ES-I3 (cell line): ENCODE results near the gene SAMD11.

Experiments
- H3K36me3 ChIP-seq: 2 replicates; pipeline ENCODE4 v1.6.1; 2013; ENCODE audit warnings: mild to moderate bottlenecking, low read length, control low read depth, moderate library complexity; ENCODE audit not compliant: insufficient read depth
- H3K4me1 ChIP-seq: 2 replicates; pipeline ENCODE4 v1.6.1; 2013; ENCODE audit warnings: mild to moderate bottlenecking, control low read depth, low read length; ENCODE audit not compliant: insufficient read depth
- H3K9ac ChIP-seq: 2 replicates; pipeline ENCODE4 v1.6.1; 2013; ENCODE audit warnings: low read depth, mild to moderate bottlenecking, low read length, moderate library complexity
- H3K9me3 ChIP-seq: 2 replicates; pipeline ENCODE4 v1.6.1; 2013; ENCODE audit warnings: mild to moderate bottlenecking, low read length, moderate library complexity; ENCODE audit not compliant: control insufficient read depth, insufficient read depth

The SAMD11 gene

DNA sequence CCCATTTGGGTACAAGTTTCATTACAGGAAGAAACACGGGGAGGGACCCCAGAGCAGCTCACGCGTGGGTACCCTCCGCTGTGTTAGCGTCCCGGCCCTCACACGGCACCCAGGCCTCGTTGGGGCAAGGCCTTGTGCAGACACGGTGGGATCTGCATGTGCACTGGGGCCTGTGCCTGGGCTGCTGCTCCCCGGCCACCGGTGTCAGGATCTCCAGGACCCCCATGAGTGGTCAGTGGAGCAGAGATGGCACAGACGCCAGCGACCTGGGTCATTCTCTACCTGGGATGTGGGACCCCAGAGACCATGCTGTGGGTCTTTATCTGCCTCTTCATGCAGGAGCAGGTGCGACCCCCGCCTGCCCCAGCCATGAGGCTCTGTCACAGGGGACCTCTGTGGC is 5.4 kb upstream of the SAMD11 start:
- Histone ChIP-seq H3K4me1 (peaks cover 10% of the 10 kb centered on the region; the same call in 1 of the 2 replicates), H3K9me3 (no peaks in the 10 kb centered on the region), H3K9ac (no peak overlapping the region), H3K36me3 (no peaks in the 10 kb centered on the region; the same call in 1 of the 2 replicates)

DNA sequence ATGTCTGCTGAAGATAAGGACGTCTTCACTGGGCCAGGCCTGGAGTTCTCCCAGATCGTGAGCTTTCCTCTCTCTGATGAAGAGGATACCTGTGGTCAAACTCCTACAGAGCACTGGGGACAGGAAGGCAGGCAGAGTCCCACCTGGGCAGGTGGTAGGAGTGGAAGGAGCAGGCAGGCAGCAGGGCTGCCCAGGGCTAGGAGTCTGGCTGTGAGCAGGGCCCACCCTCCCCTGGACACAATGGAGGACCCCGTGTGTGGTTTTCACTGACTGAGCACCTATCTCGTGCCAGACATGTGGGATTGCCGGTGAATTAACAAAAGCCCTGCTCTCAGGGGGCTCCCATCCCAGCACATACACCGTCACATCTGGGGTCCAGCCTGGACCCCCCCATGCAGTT is 4.9 kb upstream of the SAMD11 start:
- Histone ChIP-seq H3K9ac (no peak overlapping the region), H3K4me1 (peaks cover 10% of the 10 kb centered on the region; the same call in 1 of the 2 replicates), H3K36me3 (no peaks in the 10 kb centered on the region; the same call in 1 of the 2 replicates), H3K9me3 (no peaks in the 10 kb centered on the region)

DNA sequence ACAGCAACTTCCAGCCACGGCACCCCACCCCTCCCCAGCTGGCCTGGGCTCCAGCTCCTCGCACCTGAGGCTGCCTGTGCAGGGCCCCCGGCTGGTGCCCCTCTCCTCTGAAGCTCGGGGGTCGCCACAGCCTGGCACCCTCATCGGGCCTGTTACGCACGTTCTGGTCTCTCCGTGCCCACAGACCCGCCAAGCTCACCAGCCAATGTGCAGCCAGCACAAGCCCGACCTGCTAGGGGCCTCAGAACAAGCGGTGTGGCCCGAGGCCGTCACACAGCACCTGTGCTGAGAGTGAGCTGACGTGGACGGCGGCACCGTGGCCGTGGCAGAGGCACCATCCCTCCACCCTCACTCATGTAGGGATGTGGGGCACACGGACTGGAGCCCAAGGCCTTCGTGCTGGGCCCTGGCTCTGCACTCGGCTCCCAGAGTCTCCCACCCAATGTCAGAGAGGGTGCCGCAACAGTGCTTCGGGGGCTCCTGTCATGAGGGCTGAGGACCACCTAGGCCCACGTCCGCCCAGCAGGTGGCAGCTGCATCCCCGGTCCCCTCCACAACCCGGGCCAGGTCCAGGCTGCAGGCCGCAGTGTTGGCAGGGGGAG is 4.4 kb upstream of the SAMD11 start:
- H3K36me3 ChIP-seq = no peaks in the 10 kb centered on the region; the same call in 1 of the 2 replicates
- no peaks in the 10 kb centered on the region for H3K9me3 ChIP-seq
- H3K4me1 ChIP-seq = peaks cover 10% of the 10 kb centered on the region; the same call in 1 of the 2 replicates
- H3K9ac ChIP-seq = no peak overlapping the region

DNA sequence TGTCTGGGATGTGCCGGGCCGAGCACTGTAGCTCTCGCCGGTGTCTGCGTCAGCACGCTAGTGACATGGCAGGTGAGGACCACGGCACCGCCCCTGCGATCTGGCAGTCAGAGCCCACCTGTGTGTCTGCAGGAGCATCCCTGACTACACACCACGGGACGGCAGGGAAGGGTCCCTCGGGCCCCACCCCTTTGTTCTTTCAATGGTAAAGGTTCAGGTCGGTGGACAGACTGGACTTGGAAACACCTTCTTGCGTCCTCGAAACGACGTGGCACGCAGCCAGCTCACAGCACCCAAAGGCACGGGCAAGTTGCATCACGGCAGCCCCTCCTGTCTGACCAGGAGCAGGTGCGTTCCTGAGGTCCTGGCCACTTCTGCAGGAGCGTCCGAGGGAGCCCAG is 3.7 kb upstream of the SAMD11 start:
- H3K9ac ChIP-seq = no peak overlapping the region
- no peaks in the 10 kb centered on the region; the same call in 1 of the 2 replicates for H3K36me3 ChIP-seq
- H3K9me3 ChIP-seq = no peaks in the 10 kb centered on the region
- peaks cover 10% of the 10 kb centered on the region; the same call in 1 of the 2 replicates for H3K4me1 ChIP-seq

DNA sequence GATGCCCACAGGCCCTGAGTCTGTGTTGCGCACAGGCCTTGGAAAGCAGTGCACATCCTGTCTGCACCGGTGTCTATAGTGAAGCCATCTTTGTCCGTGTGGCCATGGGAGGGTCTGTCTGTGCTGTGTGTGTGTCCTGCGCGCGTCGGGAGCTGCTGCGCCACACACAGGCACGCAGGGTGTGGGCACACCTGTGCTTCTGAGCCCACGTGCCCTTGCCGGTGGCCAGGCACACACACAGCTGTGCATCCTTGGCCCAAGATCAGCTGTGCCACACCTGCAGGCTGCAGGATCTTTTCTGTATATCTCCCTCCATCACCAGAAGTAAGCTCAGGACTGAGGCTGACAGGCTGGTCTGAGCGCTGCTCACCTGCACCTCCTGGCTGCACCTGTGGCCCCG is 3.2 kb upstream of the SAMD11 start:
- H3K9me3 ChIP-seq = no peaks in the 10 kb centered on the region
- no peaks in the 10 kb centered on the region; the same call in 1 of the 2 replicates for H3K36me3 ChIP-seq
- no peak overlapping the region for H3K9ac ChIP-seq
- H3K4me1 ChIP-seq = peaks cover 10% of the 10 kb centered on the region; the same call in 1 of the 2 replicates

DNA sequence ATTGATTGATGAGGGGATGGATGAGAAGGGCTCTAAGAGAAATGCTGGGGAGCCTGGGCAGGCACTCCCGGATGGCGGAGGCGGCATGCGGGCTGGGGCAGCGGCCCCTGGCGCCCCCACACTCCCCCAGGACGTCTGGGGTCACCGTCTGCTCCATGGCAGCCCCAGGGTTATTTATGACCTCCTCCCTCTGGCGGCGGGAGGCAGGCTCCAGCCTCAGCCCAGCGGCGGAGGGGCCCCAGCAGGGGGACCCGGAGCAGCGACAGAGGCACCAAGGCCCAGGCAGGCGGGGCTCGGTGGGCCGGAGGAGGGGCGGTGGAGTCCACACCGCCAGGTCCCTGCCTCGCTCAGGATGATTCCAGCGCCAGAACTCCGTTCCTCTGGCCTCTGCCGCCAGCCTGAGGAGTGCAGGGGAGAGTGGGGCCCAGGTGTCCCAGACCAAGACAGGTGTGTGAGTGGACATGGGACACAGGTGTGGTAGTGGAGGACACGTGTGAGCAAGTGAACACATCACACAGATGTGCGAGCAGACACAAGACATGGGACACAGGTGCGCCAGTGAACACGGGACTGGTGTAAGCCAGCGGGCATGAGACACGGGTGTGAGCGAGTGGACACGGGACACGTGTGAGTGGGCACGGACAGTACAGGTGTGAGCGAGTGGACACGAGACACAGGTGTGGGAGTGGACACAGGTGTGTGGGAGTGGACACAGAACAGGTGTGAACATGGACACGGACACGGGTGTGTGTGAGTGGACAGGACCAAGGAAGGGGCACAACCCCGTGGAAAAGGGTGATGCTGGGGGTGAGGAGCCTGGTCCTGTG is 2.5 kb upstream of the SAMD11 start:
- Histone ChIP-seq H3K9ac (no peak overlapping the region), H3K9me3 (no peaks in the 10 kb centered on the region), H3K36me3 (no peaks in the 10 kb centered on the region; the same call in 1 of the 2 replicates), H3K4me1 (peaks cover 10% of the 10 kb centered on the region; the same call in 1 of the 2 replicates)

DNA sequence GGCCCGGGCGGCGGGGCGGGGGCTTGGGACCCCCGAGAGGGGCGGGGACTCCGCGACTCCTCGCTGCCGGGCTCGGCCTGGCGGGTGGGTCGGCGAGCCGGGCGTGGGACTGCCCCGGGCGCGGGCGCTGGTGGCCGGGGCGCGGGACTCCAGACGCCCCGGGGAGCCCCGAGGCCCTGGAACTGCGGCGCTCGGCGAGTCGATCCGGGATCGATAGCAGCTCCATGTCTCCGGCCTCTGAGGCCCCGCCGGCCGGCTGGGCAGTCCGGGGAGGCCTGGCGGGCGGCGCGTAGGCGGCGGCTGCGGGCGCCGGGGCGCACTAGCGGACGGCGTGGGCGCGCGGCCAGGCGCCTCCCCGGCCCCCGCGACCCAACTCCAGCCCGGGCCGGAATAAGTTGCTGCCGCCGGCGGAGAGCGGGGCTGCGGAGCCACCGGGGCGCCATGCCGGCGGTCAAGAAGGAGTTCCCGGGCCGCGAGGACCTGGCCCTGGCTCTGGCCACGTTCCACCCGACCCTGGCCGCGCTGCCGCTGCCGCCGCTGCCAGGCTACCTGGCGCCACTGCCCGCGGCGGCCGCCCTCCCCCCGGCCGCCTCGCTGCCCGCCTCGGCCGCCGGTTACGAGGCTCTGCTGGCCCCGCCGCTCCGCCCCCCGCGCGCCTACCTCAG is 400 bp downstream of the SAMD11 start:
- Histone ChIP-seq H3K9me3 (no peaks in the 10 kb centered on the region), H3K4me1 (peaks cover 10% of the 10 kb centered on the region; the same call in 1 of the 2 replicates), H3K9ac (peak overlapping the region; percentile 39; the same call in 1 of the 2 replicates), H3K36me3 (no peaks in the 10 kb centered on the region; the same call in 1 of the 2 replicates)

DNA sequence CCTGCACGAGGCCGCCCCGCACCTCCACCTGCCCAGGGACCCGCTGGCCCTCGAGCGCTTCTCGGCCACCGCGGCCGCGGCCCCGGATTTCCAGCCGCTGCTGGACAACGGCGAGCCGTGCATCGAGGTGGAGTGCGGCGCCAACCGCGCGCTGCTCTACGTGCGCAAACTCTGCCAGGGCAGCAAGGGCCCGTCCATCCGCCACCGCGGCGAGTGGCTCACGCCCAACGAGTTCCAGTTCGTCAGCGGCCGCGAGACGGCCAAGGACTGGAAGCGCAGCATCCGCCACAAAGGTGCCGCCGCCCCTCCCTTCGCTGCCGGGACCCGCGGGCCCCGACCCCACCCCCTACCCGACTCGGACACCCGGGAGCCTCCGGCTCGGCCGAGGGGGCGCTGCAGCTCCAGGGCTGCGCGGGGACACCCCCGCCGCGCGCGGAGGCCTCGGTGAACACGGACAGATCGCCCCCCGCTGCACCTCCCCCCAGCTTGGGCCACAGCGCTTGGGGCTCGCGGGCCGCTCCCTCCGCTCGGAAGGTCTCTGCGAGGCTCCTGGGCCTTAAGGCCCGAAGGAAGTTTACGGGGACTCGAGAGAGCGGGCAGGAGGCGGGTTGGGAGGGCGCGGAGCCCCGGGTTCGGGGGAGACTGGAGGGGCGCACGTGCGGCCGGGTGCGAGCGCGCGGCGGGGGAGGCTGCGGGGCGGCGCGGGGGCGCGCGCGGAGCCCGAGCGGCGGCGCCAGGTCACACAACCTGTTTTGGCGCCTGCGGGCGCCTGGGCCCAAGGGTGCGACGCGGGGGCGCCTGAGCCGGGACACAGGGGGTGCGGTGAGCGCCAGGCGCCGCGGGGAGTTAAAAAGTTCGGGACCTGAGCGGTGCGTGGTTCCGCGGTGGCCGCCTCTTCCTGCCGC is 1.2 kb downstream of the SAMD11 start:
- H3K36me3 ChIP-seq = no peaks in the 10 kb centered on the region; the same call in 1 of the 2 replicates
- H3K9me3 ChIP-seq = no peaks in the 10 kb centered on the region
- H3K9ac ChIP-seq = peak overlapping the region; percentile 39; the same call in 1 of the 2 replicates
- H3K4me1 ChIP-seq = peaks cover 10% of the 10 kb centered on the region; the same call in 1 of the 2 replicates

DNA sequence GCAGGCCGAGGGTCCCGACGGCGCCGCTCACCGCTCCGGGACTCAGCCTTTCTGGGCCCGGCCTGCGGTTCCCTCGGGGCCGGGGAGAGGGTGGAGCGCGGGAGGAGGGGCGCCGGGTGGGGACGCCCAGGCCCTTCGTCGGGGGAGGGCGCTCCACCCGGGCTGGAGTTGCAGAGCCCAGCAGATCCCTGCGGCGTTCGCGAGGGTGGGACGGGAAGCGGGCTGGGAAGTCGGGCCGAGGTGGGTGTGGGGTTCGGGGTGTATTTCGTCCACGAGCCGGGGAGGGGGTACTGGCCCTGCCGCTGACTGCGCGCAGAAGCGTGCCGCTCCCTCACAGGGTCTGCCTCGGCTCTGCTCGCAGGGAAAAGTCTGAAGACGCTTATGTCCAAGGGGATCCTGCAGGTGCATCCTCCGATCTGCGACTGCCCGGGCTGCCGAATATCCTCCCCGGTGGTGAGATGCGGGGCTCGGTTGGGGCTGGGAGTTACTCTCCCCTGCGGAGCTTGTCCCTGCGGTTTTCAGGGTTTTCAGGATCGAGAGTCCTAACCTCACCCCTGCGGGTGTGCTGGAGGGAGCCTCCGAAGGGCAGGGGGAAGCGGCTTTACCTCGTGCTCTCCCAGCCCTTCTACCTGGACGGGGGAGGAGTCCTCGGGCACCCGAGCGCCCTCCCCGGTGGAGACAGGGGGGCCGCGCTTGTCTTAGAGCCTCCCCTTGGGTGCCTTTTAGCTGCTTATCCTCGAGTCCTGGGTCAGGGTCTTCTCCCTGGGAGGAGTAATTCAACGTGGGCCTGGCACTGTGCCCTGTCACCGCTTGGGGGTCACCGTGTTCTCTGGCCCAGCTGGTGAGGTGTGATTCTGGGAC is 2.1 kb downstream of the SAMD11 start:
- Histone ChIP-seq H3K4me1 (peaks cover 4% of the 10 kb centered on the region; the same call in 1 of the 2 replicates), H3K9ac (peak overlapping the region; percentile 25; the same call in 1 of the 2 replicates), H3K36me3 (no peaks in the 10 kb centered on the region), H3K9me3 (no peaks in the 10 kb centered on the region)

DNA sequence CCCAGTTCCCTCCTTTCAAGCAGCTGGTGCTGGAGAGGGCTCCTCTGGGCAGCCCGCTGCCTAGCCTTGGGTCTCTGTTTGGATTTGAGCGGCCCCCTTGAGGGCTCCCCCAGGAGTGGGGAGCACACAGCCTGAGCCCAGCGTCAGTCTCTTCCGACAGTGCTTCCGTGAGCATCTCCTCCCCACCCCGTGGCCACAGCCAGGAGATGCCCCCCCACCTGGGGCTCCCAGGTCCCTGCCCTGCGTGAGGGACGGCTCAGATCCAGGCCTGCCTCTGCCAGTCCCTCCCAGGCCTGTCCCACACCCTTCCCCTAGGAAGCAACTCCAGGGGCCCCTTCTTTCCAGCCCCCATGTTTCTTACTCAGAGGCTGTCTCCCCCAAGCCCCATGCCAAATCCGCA is 3.5 kb downstream of the SAMD11 start:
- no peak overlapping the region for H3K9ac ChIP-seq
- H3K9me3 ChIP-seq = no peaks in the 10 kb centered on the region
- no peaks in the 10 kb centered on the region for H3K4me1 ChIP-seq
- H3K36me3 ChIP-seq = no peaks in the 10 kb centered on the region

DNA sequence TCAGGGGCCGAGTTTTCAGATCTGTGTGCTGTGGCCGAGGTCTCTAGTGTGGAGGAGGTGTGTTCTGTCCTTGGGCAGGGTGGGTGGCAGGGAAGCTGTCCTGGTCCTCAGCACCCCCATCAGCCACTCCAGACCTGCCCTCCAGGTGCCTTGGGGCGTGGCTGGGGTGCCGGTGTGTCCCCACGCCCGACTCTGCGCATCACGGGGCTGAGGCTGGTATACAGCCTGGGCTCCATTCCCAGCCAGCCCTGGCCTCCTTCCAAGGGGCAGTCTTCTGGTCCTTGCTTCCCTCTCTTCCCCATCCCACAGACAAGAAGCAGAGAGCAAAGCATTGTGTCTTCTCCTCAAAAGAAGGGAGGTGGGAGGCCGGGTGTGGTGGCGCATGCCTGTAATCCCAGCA is 4.0 kb downstream of the SAMD11 start:
- no peaks in the 10 kb centered on the region for H3K9me3 ChIP-seq
- no peaks in the 10 kb centered on the region for H3K36me3 ChIP-seq
- H3K4me1 ChIP-seq = no peaks in the 10 kb centered on the region
- no peak overlapping the region for H3K9ac ChIP-seq

DNA sequence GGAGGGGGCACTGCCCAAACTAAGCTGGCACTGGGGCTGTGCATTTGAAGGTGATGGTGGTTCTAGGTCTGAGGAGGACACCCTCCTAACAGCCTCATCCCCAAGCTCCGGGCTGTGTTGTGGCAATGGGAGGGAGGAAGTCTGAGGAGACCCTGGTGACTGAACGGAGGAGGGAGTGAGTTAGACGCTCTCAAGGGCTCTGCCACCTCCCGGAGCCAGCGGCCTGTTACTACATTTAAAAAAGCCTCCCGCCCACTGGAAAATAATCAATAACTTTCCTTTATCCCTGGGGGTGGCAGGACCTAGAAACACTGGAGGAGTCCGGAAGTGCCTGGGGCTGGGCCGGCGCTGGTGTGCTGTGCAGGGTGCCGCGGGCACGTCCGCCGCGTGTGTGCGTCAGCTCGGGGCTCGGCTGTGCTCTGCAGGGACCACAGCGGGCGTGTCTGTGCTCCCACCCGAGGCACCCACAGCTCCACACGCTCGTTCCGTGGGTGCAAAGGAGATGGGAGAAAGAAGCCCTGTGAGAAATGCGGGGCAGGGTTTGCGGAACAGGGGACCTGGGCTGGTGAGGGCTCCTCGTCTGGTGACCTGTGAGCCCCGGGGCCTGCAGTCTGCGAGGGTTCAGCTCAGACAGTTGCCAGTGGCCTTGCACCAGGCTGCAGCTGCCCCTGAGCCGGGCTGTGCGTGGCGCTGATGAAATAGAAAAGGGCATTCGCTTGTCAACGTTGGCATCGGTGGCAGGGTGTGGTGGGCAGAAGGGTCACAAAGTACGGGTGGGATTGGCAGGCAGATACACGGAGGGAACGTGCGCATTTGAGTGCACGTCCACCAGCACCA is 5.3 kb downstream of the SAMD11 start:
- no peaks in the 10 kb centered on the region for H3K4me1 ChIP-seq
- no peak overlapping the region for H3K9ac ChIP-seq
- no peaks in the 10 kb centered on the region for H3K9me3 ChIP-seq
- no peaks in the 10 kb centered on the region for H3K36me3 ChIP-seq
